Measurements from ENCODE around the gene TMEM235.

TMEM235 gene

DNA sequence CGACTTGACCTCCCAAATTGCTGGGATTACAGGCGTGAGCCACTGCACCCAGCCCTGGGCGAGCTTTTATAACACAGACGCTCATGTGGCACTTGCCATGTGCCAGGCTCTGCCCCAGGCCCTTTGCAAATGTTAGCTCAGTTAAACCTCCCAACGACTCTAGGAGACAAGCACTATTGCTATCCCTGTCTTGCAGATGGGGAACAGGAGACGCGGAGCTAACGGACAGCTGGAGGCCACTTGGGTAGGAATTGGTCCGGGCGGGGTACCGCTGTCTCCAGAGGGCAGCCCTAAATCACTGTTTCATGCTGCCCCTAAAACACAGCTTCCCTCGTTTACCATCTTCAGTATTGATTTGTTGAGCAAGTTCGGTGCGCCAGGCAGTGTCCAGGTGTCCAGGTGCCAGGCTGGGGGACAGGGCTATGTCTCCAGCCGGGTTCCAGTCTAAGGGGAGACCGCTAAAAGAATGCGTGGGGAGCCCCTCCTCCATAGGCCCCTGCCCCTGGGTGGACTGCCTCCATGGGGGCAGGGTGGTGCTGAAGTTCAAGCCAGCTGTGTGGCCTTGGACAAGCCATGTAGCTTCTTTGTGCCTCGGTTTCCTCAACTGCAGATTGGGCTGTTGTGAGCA lies 23.7 kb downstream of the TMEM235 start:
- no peak for DNase-seq (ENCODE audit: low spot score)

DNA sequence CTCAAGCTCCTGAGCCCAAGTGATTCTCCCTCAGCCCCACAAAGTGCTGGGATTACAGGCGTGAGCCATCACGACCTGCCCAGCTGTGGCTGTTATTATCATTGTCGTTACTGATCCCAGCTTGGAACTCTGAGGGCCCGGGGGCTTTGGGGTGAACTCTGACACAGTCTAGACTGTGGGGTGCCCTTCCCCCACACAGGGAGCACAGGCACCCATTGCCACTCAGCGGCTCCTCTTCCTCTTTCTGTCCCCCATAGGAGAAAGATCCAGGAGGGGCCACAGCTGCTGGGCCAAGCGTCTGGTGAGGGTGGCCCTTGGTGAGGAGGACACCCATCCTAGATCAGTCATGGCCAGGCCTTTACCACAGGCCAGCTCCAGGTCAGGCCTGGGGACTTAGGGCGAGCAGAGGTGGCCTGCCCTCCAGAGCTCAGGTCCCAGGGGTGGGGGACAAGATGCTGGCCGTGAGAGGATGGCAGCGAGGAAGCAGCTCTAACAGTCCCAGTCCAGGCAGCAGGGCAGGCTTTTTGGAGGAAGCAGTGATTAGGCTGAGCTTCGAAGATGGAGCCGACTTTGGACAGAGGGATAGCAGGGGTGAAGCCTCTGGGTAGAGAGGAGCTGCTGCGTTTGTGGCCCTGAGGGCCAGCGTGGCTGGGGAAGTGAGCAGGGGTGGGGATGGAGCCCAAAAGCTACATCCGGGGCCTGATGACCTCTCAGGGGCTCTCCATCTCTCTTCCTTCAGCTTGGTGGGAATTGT lies 24.7 kb downstream of the TMEM235 start:
- DNase-seq (ENCODE audit: low spot score) = no peak

DNA sequence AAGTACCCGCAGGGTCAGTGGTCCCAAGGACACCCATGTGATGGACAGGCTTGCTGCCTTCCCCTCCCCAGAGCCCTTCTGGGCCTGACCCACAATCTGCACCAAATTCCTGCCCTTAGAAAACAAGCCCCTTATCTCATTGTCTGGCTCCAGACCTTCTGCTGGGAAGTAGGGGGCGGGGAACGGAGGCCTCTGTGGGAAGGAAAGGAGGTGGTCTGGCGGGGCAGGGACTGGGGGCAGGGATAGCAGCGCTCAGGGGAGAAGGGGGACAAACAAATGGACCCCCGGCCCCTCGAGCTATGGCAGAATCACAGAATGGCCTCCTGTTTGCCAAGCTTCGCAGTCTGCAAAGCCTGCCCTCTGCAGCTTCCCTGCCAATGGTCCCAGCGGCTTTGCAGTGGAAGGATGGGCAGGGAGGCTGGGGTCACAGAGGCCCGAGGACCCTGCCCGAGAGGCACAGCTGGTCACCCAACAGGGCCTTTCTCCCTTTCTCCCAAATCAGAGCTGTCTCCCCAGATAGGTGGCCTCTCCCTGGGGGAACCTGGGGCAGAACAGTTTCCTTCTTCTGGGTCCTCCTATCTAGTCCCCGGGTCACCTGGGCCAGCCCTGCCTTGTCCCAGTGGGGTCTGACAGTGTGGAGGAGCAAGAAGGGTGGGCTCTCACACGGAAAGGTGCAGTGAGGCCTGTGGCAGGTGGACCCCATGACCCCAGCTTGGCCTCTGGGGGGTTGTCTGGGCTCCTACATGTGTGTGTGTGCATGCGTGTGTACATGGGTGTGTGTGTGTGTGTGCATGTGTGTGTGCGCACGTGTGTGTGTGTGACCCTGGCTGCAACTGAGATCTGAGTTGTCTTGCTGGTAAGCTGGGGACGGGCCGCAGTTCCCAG lies 25.5 kb downstream of the TMEM235 start:
- DNase-seq (ENCODE audit: low spot score) = no peak

DNA sequence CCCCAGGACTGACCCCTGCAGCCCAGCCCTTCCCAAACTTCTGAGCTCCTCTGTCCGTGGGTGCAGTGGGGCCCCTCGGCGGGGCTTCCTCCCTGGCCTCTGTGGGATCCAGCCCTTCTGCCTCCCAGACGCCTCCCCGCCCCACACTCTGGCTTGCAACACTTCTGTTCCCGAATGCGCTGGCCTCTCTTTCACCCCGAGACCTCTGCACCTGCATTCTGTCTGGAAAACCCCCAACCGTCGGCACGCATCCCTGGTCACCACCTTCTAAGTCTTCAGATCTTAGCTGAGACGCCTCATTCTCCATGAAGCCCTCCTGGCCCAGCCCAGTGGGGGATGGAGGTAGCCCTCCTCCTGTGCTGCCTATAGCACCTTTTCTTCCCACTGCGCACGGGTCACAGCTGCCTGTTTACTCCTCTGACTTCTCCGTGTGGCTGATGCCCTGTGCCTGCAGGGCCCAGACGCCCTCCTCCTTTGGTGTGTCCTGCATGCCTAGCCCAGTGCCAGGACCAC lies 26.4 kb downstream of the TMEM235 start:
- no peak for DNase-seq (ENCODE audit: low spot score)

DNA sequence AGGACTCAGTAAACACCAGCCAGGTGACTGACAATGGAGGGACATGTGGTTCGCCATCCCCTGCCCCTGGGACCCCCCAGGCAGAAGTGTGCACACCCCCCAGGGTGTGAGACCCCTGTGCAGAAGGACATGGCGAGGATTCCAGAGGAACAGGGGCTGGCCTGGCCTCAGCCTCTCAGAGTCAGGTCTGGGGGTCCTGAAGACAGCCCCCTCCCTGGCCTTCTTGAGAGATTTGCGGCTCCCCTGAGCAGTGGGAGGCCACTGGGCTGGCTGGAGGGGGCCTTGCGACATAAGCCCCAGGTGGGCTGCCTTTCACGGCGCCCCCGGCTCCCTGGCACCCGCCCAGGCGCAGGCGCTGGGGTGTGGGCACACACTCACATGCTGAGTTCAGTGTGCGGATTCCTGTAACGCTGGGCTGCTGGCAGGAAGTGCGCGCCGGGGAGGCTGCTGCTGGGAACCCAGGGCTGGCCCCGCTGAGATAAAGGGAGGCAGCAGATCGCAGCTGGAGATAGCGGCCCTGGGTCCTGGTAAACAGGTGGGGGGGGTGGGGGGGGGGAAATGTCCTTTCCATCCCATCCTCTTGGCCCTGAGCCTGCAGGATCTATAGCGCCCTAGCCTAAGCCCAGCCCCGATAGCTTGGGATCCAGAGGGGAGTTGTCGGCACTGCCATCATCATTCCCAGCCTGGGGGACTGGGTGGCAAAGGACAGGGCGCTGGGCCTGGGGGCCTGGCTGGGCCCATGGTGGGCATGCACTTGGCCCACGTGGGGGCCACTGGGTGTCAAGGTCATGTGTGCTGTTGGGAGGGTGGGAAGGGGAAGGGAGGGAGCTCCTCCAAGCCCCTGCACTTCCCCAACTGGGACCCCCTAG lies 27.1 kb downstream of the TMEM235 start:
- DNase-seq (ENCODE audit: low spot score) = no peak

DNA sequence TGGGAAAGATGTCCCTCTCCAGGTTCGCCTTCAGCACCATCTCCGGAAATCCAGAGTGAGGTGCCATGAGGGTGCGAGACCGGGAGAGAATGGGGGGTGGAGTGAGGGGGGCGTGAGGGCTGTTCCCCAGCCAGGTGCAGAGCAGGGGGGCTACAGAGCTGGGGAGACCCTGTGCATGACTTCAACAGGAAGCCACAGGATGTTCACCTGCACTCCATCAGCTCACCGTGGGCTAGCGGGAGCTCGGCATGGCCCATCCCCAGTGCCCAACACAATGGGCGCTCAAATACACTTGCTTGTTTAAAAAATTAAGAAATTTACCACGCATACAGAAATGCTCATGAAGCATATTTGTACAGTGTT lies 27.7 kb downstream of the TMEM235 start:
- DNase-seq (ENCODE audit: low spot score) = no peak

DNA sequence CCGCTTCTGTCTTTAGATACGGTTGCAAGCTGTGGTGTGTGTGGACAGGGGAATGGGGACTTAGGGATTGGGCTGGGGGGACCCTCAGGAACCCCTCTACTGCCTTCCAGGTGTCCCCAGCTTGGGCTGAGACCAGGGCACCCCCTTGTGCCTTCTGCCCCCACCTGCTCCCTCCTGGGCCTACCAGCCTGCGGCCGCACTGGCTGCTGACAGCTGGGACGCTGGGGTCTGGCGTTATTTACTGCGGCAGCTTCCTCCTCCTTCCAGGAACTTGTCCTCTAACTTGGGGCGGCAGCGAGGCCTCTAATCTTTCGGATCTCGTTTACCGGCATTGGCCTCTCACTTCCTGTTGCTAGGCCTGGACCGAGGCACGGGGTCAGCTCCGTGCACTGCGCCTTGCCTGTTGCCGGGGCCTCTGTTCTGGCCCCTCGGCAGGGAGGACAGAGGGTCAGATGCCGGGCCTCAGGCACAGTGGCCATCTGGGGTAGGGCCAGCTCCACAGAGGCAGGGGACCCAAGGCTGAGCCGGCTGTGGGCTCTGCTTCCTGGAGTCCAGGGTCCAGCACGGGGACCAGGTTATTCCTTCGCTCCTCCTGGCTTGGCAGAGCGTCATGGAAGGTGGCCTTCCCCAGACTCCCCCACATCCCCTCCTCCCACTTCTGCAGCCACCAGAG lies 31.8 kb downstream of the TMEM235 start:
- no peak for DNase-seq (ENCODE audit: low spot score)

DNA sequence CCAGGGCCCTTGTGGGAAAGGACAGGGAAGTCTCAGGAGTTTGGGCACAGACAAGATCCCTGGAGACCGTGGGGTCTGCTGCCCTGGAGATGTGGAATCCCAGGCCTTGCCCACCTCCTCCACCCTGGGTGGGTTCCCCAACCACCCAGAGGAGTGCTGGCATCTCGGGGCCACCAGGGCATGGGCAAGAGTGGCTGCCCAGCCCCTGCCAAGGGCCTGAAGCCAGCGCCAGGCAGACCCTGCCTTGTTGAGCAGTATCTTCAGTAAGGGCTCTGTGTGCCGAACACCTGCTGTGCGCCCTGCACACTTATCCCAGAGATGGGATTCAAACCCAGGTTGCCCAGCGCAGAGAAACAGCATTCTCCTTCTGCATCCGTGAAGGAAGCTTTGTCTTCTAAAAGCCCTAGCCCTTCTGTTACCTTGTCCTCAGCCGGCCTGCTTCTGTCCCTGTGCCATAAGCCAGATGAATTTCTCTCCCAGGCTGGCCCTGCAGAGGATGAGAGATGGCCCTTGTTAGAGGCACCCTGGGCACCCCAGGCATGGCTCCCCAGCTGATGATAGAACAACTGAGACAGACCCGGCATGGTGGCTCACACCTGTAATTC lies 32.4 kb downstream of the TMEM235 start:
- no peak for DNase-seq (ENCODE audit: low spot score)

DNA sequence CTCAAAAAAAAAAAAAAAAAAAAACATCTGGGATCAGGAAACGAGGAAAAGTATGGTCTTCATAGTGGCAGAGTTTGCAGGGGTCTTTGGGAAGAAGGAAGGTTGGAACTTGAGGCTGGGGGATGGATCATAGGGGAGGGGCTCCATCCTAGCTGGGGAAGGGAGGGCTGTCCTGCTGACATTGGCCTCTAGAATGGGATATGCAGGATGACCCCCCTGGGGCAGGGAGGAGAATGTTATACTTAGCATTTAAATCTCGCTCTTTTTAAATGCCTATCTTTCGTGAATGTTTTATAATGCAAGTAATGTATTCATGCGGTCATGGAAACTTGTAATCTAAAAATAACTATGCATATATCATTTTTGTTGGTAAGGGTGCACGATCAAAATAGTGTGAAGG lies 33.2 kb downstream of the TMEM235 start:
- DNase-seq (ENCODE audit: low spot score) = no peak

DNA sequence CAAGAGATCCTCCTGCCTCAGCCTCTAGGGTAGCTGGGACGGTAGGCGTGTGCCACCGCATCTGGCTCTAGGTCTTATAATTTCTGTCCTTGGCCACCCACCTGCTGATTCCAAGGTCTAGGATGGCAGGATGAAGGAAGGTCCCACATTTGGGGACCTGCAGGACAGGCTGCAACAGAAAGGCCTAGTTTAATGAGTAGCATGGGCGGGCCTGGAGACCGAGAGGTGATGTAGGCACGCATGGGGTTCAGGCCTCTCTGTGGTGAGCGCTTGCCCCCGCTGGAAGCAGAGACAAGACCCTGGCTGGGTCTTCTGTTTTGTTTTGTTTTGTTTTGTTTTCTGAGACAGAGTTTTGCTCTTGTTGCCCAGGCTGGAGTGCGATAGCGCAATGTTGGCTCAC lies 33.7 kb downstream of the TMEM235 start:
- no peak for DNase-seq (ENCODE audit: low spot score)

DNA sequence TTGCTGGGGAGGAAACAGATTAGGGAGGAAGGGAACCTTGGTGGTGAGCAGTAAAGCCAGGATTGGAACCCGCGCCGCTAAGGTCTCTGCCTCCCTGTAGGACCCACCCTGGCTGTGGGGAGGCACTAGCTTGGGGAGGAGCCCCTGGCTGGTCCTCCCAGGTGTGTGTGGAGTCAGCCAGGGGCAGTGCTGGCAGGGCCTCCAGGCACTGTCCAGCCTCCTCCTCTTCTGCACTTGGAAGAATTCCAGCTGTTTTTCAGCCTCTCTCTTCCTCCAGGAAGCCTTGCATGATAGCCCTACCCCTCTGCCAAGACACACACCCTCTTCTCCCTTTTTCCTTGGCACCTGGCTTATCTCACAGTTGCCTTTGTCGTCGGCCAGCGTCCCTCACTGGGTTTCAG lies 34.8 kb downstream of the TMEM235 start:
- DNase-seq (ENCODE audit: low spot score) = no peak

DNA sequence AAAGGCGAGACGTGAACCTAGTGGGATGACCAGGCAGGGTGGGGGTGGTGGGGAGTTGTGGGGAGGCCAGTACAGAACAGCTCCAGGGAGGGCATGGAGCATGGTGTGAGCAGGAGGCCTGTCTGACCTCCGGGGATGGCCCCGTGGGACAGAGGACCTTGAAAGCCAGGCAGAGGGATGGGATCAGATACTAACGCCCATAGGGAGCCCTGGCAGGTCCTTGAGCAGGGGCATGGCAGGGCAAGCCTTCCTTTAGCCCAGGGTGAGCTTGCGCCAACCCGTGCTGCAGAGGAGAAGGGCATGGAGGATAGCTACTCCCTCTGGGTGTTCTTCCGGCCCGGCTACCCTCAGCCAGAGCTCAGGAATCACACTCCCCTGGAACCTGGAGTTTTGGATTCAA lies 35.3 kb downstream of the TMEM235 start:
- DNase-seq (ENCODE audit: low spot score) = no peak

DNA sequence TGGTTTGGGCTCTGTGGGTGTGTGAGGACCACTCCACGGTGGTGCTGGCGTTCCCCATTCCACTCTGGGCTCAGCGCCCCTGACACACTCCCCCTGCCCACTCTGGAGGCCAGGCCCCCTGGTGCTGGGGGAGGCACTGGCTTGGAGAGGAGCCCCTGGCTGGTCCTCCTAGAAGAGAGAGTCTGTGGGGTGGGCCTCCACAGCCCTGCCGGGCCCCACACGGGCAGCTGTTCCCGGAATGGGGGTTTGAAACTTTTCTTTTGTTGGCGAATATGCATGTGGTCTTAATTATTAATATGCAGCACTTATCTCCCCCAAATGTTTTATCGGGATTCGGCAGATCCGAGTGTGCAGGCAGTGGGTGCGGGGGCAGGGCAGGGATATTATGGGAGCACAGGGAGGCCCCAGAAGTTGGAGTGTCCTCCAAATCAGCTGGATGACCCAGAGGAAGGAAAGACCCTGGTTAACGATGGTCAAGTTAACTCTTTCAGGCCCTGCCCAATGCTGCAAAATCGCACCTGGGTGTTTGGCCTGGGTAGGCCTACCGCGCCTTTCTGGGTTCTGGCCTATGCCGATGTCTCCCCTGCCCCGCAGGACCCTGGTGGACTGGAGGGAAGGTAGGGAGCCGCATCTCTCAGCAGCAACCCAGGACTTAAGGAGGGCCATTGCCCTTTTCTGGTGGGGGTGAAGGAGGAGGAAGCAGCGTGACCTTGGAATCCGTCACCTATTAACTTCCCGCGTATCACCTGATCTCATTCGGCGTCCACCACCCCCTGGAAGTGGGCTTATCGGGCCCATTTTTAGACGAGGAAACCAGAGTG lies 36.0 kb downstream of the TMEM235 start:
- DNase-seq (ENCODE audit: low spot score) = no peak

DNA sequence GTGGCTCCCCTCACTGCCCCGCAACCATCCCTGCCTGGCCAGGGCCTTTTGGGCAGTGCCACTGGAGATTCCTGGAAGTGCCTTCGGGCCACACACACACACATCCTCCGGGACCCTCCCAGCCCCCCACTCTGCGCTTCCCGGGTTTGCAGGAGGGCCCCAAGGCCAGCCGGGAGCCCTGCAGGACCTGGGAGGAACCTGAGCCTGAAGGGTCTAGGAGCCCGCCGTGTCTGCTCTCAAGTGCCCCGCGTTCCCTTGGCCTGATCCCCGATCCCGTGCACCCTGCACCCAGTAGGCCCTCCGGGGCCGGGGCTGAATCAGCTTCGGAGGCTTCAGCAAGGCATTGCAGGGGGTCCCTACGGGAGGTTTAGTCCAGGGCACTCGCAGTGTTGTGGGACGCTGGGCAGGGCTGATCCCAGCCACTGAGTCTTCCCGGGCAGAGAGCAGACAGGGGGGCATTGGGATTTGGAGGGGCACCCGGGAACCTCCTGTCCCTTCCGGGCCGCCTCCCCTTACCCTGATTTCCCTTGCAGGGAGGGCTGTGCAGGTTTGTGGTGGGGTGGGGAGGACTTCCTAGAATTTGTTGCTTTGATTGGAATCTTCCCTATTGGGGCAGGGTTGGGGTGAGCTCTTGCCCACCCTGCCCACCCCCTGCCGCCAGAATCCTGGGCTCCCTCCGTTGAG lies 36.9 kb downstream of the TMEM235 start:
- DNase-seq (ENCODE audit: low spot score) = no peak

DNA sequence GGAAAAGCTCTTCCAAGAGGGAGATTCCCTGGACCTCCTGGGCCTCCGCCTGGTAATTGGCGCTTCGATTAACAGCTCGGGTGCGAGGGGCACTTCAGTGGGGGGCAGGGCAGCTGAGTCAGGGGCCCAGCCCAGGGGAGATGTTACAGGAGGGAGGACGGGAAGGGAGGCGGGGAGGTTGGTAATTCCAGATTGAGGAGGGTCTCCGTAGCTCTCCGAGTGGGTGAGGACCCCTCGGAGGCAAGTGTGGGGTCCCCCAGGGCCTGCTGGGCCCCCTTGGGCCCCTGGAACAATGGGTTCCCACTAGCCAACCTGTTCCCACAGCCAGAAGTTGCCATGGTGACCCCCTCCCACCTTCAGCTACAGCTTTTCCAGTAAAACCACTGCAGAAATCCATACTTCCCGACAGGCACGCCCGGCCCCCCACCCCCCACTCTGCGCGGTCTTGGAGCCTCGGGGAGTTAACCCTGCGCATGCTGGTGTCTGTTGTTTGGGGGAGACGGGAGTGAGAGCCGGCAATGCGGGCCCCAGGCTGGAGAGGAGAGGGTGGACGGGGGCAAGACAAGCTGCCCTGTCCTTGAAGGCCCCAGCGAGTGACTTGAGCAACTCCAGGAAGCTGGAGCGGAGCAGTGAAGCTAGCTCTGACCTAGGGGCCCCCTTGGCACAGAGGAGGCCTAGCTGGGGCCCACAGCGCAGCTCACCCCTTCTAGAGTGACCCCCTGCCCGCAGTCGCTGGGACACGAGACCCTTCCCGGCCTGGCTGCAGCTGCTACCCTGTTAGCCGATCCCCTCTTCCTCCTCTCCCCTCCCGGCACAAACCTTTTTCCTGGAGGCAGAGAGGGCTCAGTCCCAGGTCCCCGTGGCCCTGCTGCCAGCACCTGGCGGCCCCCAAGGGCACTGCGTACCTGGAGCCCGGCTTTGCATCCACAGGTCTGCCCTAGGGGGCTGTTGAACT lies 37.8 kb downstream of the TMEM235 start:
- no peak for DNase-seq (ENCODE audit: low spot score)

DNA sequence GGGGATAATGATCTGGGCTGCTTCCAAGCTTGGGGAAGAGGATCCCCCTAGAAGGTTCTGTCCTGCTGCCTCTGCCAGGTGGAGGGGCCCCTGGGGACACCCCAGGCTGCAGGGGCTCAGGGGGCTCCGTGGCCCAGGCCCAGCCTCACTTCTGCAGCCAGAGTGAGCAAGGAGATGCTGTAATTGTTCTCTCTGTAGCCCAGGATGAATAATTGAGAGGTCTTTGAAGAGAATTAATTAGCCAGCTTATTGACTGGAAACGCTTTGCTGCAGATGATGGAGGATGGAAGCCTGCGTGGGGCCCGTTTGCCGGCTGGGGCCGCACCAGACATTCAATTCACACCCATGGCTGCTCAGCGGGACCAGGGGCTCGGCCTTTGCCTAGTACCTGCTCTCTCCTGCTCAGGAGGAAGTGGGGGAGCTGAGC lies 38.5 kb downstream of the TMEM235 start:
- no peak for DNase-seq (ENCODE audit: low spot score)

DNA sequence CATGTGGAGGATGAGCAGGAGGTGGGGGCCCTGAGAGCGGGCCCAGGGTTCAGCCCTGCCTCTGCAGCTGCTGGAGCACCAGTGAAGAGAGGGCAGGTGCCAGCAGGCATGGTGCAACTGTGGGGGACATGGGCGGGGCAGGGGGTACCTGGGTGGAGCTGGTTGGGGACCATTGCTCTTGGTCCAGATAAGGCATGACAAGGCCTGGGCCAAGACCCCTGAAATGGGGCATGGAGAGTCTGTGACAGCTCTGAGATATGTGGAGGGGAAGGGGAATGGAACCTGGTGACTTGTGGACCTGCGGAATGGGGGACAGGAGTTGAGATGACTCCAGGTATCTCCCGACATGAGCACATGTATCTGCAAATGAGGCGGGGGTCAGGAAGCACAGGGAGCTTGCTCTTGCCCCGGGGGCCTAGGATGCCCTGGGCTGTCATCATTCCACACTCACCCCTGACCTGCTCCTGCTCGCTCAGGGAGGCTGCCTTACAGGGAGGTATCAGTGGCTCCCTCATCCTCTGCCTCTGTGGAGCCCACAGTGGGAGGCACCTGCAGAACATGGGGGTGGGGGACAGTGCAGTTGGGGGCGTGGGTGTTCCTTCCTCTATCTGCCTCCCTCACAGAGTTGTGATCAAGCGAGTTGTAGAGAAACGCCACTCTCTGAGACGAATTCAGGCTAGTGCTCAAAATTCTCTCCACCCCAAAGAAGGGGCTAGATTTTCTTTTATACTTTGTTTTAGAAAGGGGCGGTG lies 40.2 kb downstream of the TMEM235 start:
- DNase-seq (ENCODE audit: low spot score) = no peak

All from pons (tissue), 1 donor.